22Rv1 (cell line): ENCODE measurements around the gene FLOT1.
"Not testable (repeated sequence)": the region's sequence is repeated elsewhere in the genome, so short reads cannot be mapped to it uniquely, and the experiment has no call there.

Source experiments
- CTCF ChIP-seq: fragments of 450-650 bp; IDR thresholded peaks from 2 replicates; pipeline ENCODE4 v1.5.1; 2017; ENCODE audit warnings: mild to moderate bottlenecking
- ZFX ChIP-seq: fragments of 450-650 bp; IDR thresholded peaks from 2 replicates; pipeline ENCODE4 v1.6.1; 2017; ENCODE audit warnings: antibody characterized with exemption, borderline replicate concordance

- TF ChIP-seq CTCF, ZFX: not testable (repeated sequence)
Measured at GRCh38 chr6:30764490-30765043, 22.1 kb upstream of the FLOT1 start.
